ENCODE data around the gene SPINK2.

- TF ChIP-seq CTCF (IDR thresholded peaks at IDR 0.05) (no peak), POLR2A (IDR thresholded peaks at IDR 0.05) (no peak)
Observed at GRCh38 chr4:56799161-56799759, 22.2 kb downstream of the SPINK2 start.

Measured in heart left ventricle (tissue), 13 donors.